NCI-H1694 treated with DMSO at 0.1 percent for 48 hours (cell line): ENCODE measurements around the gene AKAP4.

Source experiments
- DNase-seq: peaks from one replicate; lab custom pipeline; 2025; lab: John Stamatoyannopoulos, UW

The AKAP4 gene, protein sequence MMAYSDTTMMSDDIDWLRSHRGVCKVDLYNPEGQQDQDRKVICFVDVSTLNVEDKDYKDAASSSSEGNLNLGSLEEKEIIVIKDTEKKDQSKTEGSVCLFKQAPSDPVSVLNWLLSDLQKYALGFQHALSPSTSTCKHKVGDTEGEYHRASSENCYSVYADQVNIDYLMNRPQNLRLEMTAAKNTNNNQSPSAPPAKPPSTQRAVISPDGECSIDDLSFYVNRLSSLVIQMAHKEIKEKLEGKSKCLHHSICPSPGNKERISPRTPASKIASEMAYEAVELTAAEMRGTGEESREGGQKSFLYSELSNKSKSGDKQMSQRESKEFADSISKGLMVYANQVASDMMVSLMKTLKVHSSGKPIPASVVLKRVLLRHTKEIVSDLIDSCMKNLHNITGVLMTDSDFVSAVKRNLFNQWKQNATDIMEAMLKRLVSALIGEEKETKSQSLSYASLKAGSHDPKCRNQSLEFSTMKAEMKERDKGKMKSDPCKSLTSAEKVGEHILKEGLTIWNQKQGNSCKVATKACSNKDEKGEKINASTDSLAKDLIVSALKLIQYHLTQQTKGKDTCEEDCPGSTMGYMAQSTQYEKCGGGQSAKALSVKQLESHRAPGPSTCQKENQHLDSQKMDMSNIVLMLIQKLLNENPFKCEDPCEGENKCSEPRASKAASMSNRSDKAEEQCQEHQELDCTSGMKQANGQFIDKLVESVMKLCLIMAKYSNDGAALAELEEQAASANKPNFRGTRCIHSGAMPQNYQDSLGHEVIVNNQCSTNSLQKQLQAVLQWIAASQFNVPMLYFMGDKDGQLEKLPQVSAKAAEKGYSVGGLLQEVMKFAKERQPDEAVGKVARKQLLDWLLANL

DNA sequence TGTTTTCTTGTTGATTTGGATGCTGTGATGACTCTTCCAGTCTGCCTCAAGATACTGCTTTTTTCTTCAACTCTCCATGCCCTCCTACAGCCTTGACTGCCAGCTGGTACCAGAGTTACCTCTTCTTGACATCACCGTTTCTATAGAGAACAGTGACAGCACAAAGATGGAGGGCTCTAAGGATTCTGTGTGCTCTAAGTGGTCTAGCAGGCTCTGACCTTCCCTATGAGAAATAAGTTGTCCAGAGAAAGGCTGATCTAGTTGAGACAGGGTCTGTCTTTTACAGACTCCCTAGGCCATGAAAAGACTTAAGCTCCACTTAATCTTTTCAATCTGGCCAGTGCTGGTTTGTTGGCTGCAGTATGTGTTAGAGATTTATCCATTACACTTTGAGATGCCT is at the start of gene AKAP4:
Gene AKAP4 (minus strand): TSS at position 101 of the 400 bp plus-strand sequence. CDS start 118 bp downstream, outside the sequence.
- no peak for DNase-seq

GRCh38 chrX:50211510-50211909 is 10.7 kb upstream of the AKAP4 start:
- DNase-seq: no peak

DNA sequence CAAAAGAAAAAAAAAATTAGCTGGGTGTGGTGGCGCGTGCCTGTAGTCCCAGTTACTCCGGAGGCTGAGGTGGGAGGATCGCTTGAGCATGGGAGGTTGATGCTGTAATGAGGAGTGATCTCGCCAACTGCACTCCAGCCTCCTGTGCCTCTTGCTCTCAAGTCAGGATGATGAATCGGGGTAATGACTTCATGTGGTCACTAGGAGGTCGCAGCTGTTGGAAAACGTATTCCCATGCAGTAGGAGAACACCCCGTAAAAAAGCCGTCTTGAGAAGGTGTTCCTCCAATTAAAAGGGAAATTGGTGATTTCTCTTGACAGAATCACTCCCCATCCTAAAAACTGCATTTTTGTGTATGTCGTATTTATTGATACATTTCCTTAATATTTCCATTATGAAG is 5.9 kb upstream of the AKAP4 start:
- DNase-seq: no peak

DNA sequence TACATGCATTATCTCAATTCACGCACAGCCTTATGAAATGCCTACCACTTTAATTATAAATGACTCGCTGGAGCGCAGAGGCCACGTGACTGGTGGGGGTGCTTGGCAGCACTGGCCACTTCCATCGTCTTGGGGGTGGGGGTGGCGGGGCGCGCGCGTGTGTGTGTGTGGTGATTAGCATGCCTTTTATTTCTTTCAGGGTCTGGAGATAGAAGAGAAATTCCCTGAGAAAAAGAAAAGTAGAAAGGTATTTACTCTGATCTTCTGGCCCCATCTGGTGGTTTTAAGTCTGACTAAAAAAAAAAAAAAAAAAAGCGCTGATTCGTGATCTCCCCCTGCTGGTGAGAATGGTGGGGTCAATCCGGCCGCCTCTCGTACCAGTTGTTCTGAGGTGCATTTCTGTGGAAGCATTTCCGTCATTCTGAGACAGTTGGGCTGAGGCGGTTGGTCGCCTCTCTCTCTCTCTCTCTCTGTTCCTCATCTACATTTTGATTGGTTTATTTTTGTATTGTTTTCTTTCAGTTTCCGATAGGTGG is 3.6 kb upstream of the AKAP4 start, which contains the start of gene CCNB3:
Gene CCNB3 (plus strand): TSS at position 402 of the 536 bp plus-strand sequence. CDS start 80,399 bp downstream, outside the sequence.
- DNase-seq: peak; percentile 34

GRCh38 chrX:50202539-50202938 is 1.7 kb upstream of the AKAP4 start:
- no peak for DNase-seq

- no peak for DNase-seq
These were observed 2.5 kb downstream of the AKAP4 start for GRCh38 chrX:50198348-50198747.

- DNase-seq: no peak
These were observed 11.8 kb downstream of the AKAP4 start for GRCh38 chrX:50188859-50189600.

DNA sequence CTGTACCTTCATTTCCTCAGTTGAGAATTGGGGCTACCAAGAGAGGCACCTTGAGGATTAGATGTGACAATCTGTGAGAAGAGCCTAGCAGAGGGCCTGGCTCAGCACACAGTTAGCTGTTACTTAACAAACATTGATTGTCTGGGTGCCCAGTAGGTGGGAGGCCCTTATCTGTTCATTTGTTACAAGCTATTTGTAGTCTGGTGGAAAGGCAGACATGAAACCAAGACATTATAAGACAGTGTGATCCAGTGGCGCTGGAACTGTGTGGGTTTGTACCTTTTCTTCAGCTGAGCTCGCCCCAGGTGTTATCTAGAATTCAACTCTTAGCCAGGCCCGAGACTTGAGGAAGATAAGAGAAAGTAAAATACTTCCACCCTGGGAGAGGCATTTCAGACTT is 16.9 kb downstream of the AKAP4 start:
- DNase-seq: no peak

- DNase-seq: no peak
These were observed 20.5 kb downstream of the AKAP4 start for GRCh38 chrX:50180073-50180940.

DNA sequence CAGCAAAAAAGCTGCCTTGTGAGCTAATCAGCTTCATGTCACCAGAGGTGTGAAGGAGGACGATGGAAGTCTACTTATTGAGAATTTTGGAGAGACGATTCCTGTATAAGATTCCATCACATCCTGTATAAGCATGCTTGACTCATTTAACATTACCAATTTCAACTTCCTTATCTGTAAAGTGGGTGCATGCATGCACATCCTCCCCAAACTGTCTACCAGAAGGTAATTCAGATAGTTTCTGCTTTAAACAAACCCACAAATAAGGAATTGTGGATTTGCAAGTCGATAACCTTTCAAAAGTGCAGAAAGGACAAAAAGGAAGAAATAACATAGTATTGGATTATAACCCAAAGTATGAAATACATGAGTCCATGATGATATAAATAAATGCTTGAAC is 31.1 kb downstream of the AKAP4 start:
- DNase-seq: no peak

- DNase-seq: no peak
These were observed 32.5 kb downstream of the AKAP4 start for GRCh38 chrX:50168241-50168687.

DNA sequence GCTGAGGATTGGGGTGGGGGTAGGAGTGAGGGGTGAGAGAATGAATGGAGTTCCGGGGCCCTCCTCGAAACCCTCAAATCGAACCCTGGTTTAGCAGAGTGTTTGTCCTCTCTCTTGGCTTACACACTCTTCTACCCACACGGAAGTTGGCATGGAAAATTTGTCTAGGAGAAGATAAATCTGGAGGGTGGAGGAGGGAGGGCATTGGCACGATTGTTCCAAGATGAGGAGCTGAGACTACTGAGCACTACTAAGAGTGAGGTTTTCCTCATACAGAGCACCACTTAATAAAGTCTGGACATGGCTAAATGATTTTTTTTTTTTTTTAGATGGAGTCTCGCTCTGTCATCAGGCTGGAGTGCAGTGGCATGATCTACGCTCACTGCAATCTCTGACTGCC is 33.4 kb downstream of the AKAP4 start:
- DNase-seq: no peak

DNA sequence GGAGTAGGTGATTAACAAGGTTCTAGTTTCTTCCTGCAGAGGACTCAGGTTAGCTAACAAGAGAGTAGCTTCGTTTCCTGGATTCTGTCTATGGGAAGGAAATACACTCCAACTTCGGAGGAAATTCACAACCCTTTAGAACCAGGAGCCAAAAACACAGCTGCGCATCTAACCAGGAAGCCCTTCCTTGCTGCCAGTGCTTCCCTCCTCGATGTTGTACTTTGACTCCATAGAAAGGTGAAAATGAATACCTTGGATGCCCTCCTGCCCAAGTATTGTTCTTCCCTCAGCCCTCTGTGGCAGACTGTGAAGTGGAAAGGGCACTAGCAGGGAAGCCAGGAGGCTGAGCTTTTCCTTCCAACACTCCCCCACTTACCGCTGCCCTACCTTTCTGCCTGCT is 35.1 kb downstream of the AKAP4 start:
- no peak for DNase-seq

DNA sequence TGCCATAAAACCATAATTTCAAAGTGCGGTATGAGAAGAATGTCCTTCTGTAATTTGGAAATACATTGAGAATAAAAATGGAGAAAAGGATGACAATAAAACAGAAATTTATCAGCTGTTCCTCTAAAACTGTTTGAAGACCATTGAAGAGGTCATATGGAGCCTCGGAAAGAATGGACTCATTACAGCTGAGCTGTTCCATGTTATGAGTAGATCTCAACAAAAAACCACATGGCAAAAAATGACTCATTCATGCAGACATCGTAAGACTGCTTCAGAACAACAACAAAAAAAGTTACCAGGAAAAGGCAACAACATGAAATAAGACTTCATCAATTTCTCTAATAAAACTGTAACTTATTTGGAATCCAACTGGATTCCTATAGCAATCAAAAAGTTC is 39.7 kb downstream of the AKAP4 start:
- DNase-seq: no peak

GRCh38 chrX:50158593-50158992 is 42.2 kb downstream of the AKAP4 start:
- DNase-seq: no peak

- no peak for DNase-seq
These were observed 43.2 kb downstream of the AKAP4 start for GRCh38 chrX:50157545-50158135.

DNA sequence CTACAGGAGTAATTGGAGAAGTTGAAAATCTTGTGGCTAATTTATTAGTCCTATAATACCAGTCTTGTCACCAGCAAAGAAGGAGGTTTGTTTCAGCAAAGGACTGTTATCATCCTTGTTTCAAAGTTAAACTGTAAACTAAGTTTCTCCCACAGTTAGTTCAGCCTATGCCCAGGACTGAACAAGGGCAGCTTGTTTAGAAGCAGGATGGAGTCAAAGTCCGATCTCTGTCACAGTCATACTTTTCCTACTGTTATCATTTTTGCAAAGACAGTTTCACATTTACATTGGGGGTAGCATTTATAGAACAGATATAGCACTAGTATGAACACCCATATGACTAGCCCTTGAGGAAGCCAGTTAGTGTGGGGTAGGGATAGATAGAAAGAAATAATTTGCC is 46.4 kb downstream of the AKAP4 start:
- DNase-seq: no peak

- no peak for DNase-seq
These were observed 48.4 kb downstream of the AKAP4 start for GRCh38 chrX:50152456-50152855.

- no peak for DNase-seq
These were observed 52.8 kb downstream of the AKAP4 start for GRCh38 chrX:50147972-50148371.
